Naive thymus-derived CD8-positive, alpha-beta T cell (primary cell): Measurements from ENCODE around the gene CD4. TPM values are rescaled to one million over a fixed set of nuclear protein-coding genes. Genes with fewer than 3 reads are reported as not detected.

ENCODE experiments used
- ATAC-seq, 2 donors: fragments of 150-1000 bp; cut with Tn5 transposase in 1 of 2; sonication (Bioruptor Pico), chemical (Tn5 transposase) in 1 of 2; 1 replicate in 1 of 2; 2 replicates in 1 of 2; pipeline ENCODE4 v1.10.0; 2021; ENCODE audit warnings: mild to moderate bottlenecking in 2 of 2, moderate library complexity in 2 of 2
- POLR2A ChIA-PET: fragments of 350-600 bp; sonication (Branson Sonifier 250); formaldehyde crosslinking; loops from one replicate; lab custom pipeline; 2021; ENCODE audit warnings: antibody characterized with exemption; lab: Charles Lee
- DNase-seq, 10 donors: peaks; one replicate each; pipeline versions ENCODE4 v3.0.0 to v3.0.0-alpha.2; 2020 to 2022
- H3K27ac Mint-ChIP-seq, 10 donors: one replicate each; pipeline ENCODE4 v1.8.0; 2020 to 2022; ENCODE audit warnings: mild to moderate bottlenecking in 10 of 10, mixed read lengths in 10 of 10, moderate library complexity in 4 of 10, inconsistent platforms in 1 of 10
- H3K27me3 Mint-ChIP-seq, 5 donors: one replicate each; pipeline ENCODE4 v1.8.0; 2021 to 2022; ENCODE audit warnings: mixed read lengths in 5 of 5
- H3K36me3 Mint-ChIP-seq, 3 donors: one replicate each; pipeline ENCODE4 v1.8.0; 2020 to 2022; ENCODE audit warnings: mixed read lengths in 3 of 3, mild to moderate bottlenecking in 2 of 3, inconsistent platforms in 1 of 3
- H3K4me1 Mint-ChIP-seq, 4 donors: one replicate each; pipeline ENCODE4 v1.8.0; 2021 to 2022; ENCODE audit warnings: mixed read lengths in 4 of 4
- H3K4me3 Mint-ChIP-seq, 10 donors: one replicate each; pipeline ENCODE4 v1.8.0; 2020 to 2022; ENCODE audit warnings: mild to moderate bottlenecking in 10 of 10, mixed read lengths in 10 of 10, moderate library complexity in 6 of 10, inconsistent platforms in 1 of 10
- H3K9me3 Mint-ChIP-seq, 9 donors: one replicate each; pipeline ENCODE4 v1.8.0; 2020 to 2022; ENCODE audit warnings: mixed read lengths in 9 of 9, mild to moderate bottlenecking in 3 of 9, inconsistent platforms in 1 of 9, moderate library complexity in 1 of 9
- polyA plus RNA-seq, 3 donors: library from polyadenylated mRNA; unstranded; fragments of 300-500 nt; fragmentation: Illumina TruSeq; gene quantifications; one replicate each; pipeline ENCODE4 v1.2.3, GENCODE V29; 2021
- total RNA-seq, 8 experiments: library from RNA in 2 of 8; stranded (reverse) in 2 of 8; gene quantifications; one replicate each; pipeline ENCODE4 v1.2.3 and lab custom pipeline; 2021 to 2026

CD4 gene
- total and polyA plus RNA-seq, 5 experiments from 2014 or later: 0.39 to 1.5 (median 1.3) TPM

DNA sequence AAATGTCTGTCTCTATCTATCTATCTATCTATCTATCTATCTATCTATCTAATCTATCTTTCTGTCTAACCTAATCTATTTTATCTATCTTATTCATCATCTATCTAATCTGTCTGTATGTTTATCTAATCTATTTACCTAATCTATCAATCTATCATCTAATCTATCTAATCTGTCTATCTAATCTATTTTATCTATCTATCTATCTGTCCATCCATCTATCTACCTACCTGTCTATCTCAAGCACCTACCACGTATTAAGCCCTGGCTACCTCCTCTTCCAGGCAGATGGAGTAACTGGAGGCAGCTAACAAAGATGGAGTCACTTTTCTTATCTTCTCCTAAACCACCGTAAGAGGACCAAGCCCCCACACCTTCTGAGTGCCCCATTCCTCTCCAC is 5.8 kb downstream of the CD4 start:
- H3K4me3 Mint-ChIP-seq: no peak overlapping the region
- H3K9me3 Mint-ChIP-seq: no peaks in the 10 kb centered on the region
- ATAC-seq (no peak), DNase-seq (no peak)
- H3K27me3 Mint-ChIP-seq: peaks cover 0 to 32% (median 8%) of the 10 kb centered on the region in 5 donors
- H3K27ac Mint-ChIP-seq: peak overlapping the region in 1 of 10 donors; percentile 90
- H3K36me3 Mint-ChIP-seq: no peaks in the 10 kb centered on the region
- peaks cover 15 to 30% (median 23%) of the 10 kb centered on the region in 4 donors for H3K4me1 Mint-ChIP-seq
- POLR2A ChIA-PET: no interaction called here

DNA sequence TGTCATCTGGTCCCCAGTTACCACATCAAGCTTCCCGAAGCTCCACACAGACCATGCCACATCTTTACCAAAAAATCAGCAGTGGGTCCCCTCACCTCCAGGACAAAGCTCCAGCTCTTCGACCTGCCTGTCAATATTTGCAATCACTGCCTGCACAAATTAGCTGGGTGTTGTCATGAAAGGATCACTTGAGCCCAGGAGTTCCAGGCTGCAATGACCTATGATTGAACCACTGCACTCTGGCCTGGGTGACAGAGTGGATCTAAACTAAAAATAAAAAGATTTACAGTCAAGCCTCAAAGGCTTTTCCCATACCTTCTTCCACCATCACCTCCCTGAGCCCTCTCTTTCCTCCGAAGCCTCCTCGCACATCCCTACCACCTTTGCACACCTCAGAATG is 7.2 kb downstream of the CD4 start:
- Mint-ChIP-seq H3K27me3 (peaks cover 0 to 33% (median 9%) of the 10 kb centered on the region in 5 donors), H3K4me3 (no peak overlapping the region), H3K4me1 (peaks cover 15 to 22% (median 21%) of the 10 kb centered on the region in 4 donors), H3K27ac (no peak overlapping the region), H3K9me3 (no peaks in the 10 kb centered on the region), H3K36me3 (no peaks in the 10 kb centered on the region)
- DNase-seq (no peak), ATAC-seq (no peak)
- POLR2A ChIA-PET: interaction anchor here (0.5 kb wide), 1 partner anchor 347 kb away, joined by 4 read pairs; no protein-coding TSS in a partner anchor

DNA sequence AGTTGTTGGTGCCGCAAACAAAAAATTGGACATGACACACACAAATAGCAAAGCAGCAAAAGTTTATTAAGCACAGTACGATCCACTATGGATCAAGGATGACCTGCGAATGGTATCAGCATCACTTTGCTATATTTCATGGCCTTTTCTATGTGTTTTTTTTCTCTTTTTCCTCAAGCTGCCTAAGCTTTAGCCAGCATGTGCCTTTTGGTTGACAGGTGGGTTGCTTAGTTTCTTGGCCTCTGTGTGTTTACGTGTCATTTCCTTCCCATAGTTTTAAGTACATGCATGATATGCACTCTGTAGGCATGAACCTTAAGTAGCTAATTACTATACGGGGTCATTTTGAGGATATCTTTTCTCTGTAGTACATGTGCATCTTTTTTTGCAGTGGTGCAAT is 9.8 kb downstream of the CD4 start:
- Mint-ChIP-seq H3K4me3 (no peak overlapping the region), H3K36me3 (no peaks in the 10 kb centered on the region), H3K27me3 (peaks cover 0 to 33% (median 10%) of the 10 kb centered on the region in 5 donors), H3K27ac (no peak overlapping the region), H3K4me1 (peaks cover 0 to 2% (median 0%) of the 10 kb centered on the region in 4 donors), H3K9me3 (no peaks in the 10 kb centered on the region)
- ATAC-seq (no peak), DNase-seq (no peak)
- POLR2A ChIA-PET: no interaction called here

DNA sequence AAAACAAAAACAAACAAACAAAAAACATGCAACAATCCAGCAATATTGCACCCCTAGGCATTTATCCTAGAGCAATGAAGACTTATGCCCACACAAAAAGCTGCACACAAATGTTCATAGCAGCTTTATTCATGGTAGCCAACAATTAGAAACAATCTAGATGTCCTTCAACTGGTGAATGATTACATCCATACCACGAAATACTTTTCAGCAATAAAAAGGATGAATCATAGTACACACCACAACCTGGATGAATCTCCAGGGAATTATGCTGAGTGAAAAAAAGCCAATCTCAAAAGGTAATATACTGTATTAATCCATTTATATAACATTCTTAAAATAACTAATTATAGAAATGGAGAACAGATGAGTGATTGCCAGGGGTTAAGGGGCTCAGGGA is 17.8 kb downstream of the CD4 start:
- H3K27me3 Mint-ChIP-seq: peaks cover 0 to 2% (median 0%) of the 10 kb centered on the region in 5 donors
- no peaks in the 10 kb centered on the region for H3K9me3 Mint-ChIP-seq
- no peak overlapping the region for H3K4me3 Mint-ChIP-seq
- H3K4me1 Mint-ChIP-seq: peaks cover 0 to 2% (median 0%) of the 10 kb centered on the region in 4 donors
- ATAC-seq: no peak
- POLR2A ChIA-PET: interaction anchor here (0.5 to 0.7 kb wide), 2 partner anchors 192 to 268 kb away, joined by 3 to 7 read pairs; no protein-coding TSS in a partner anchor
- no peak overlapping the region for H3K27ac Mint-ChIP-seq
- no peaks in the 10 kb centered on the region for H3K36me3 Mint-ChIP-seq
- DNase-seq: no peak

DNA sequence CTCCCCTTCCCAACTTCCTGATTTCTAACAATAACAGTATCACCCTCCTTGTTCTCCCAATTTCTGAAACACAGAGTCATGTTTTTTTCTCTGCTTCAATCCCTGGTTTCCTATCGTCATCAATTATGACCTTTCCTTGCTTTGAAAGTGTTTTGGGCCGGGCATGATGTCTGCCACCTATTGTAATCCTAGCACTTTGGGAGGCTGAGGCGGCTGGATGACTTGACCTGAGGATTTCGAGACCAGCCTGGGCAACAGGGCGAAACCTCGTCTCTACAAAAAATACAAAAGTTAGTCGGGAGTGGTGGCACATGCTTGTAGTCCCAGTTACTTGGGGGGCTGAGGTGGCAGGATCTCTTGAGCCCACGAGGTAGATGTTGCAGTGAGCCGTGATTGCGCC is 19.7 kb downstream of the CD4 start:
- Mint-ChIP-seq H3K27me3 (peaks cover 0 to 2% (median 0%) of the 10 kb centered on the region in 5 donors), H3K4me1 (peaks cover 0 to 2% (median 0%) of the 10 kb centered on the region in 4 donors), H3K4me3 (no peak overlapping the region), H3K36me3 (no peaks in the 10 kb centered on the region), H3K9me3 (no peaks in the 10 kb centered on the region), H3K27ac (no peak overlapping the region)
- no peak for DNase-seq
- no peak for ATAC-seq
- POLR2A ChIA-PET: interaction anchor here (0.5 to 1.5 kb wide), 2 partner anchors 18 to 21 kb away, joined by 5 read pairs; no protein-coding TSS in a partner anchor

DNA sequence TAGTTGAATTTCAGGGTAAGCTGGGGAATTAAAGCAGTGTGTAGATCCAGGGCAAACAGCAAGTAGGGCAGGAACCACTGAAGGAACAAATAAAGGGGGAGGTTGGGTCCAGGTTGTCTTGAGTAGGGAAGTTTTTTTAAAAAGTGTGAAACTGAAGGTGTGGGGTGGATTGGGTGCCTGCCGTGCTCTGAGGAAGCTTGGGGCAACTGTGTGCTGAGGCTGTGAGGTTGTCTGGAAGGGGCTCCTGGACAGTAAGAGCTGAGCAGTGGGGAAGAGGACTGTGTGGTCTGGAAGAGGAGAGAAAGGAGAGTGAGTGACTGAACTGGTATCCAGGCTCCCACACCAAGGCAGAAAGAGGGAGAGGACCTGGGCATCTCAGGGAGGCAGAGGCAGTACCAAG is 21.4 kb downstream of the CD4 start:
- Mint-ChIP-seq H3K4me1 (peaks cover 0 to 2% (median 0%) of the 10 kb centered on the region in 4 donors), H3K27ac (peak overlapping the region in 2 of 10 donors; percentile 27 to 57)
- POLR2A ChIA-PET: no interaction called here

DNA sequence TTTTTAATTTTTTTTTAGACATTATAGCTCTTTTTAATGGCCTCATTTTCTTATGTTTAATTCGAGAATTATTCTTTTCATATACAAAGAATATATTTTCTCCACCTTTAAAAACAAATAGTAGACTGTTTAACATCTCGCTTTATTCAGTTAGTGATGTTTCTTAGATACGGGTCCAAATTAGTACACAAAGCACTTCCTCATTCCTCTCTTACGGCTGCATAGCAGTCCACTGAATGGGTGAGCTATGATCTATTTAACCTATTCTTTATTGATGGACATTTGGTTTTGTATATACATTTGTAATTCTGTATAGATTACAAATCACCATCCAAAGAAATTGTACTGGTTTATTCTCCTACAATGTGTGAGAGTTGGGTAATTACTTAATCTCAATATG is 24.0 kb downstream of the CD4 start:
- H3K4me1 Mint-ChIP-seq: peaks cover 0 to 6% (median 1%) of the 10 kb centered on the region in 4 donors
- H3K27me3 Mint-ChIP-seq: peaks cover 0 to 3% (median 0%) of the 10 kb centered on the region in 5 donors
- no peak overlapping the region for H3K4me3 Mint-ChIP-seq
- no peak for DNase-seq
- no peaks in the 10 kb centered on the region for H3K36me3 Mint-ChIP-seq
- ATAC-seq: no peak
- no peak overlapping the region for H3K27ac Mint-ChIP-seq
- no peaks in the 10 kb centered on the region for H3K9me3 Mint-ChIP-seq
- POLR2A ChIA-PET: interaction anchor here (0.7 kb wide), 1 partner anchor 197 kb away, joined by 4 read pairs; no protein-coding TSS in a partner anchor

More for the DNA sequence above, 21.4 kb downstream of the CD4 start:
- H3K9me3 Mint-ChIP-seq: no peaks in the 10 kb centered on the region
- H3K36me3 Mint-ChIP-seq: no peaks in the 10 kb centered on the region
- H3K4me3 Mint-ChIP-seq: no peak overlapping the region
- ATAC-seq: no peak
- H3K27me3 Mint-ChIP-seq: peaks cover 0 to 3% (median 0%) of the 10 kb centered on the region in 5 donors
- DNase-seq: no peak

DNA sequence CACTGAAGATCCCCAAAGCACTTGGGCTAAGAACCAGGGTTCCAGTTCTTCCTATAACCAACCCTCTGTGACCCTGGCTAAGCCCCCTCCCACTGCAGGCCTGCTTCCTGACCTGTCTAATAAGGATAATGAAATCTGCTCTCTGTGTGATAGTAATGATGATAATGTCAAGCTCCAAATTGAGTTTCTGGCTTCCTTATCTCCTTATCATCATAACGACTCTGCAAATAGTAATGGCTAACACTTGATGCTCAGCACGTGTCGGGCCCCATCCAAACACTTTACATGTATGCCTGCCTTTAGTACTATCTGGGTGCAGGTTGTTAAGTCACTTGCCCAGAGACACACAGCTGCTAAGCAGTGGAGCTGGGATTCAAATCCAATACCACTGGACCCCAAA is 27.3 kb downstream of the CD4 start:
- ATAC-seq: no peak
- H3K36me3 Mint-ChIP-seq: no peaks in the 10 kb centered on the region
- no peak overlapping the region for H3K4me3 Mint-ChIP-seq
- H3K27ac Mint-ChIP-seq: no peak overlapping the region
- no peaks in the 10 kb centered on the region for H3K9me3 Mint-ChIP-seq
- H3K27me3 Mint-ChIP-seq: peaks cover 0 to 10% (median 7%) of the 10 kb centered on the region in 5 donors
- POLR2A ChIA-PET: no interaction called here
- peaks cover 7 to 10% (median 9%) of the 10 kb centered on the region in 4 donors for H3K4me1 Mint-ChIP-seq
- no peak for DNase-seq

DNA sequence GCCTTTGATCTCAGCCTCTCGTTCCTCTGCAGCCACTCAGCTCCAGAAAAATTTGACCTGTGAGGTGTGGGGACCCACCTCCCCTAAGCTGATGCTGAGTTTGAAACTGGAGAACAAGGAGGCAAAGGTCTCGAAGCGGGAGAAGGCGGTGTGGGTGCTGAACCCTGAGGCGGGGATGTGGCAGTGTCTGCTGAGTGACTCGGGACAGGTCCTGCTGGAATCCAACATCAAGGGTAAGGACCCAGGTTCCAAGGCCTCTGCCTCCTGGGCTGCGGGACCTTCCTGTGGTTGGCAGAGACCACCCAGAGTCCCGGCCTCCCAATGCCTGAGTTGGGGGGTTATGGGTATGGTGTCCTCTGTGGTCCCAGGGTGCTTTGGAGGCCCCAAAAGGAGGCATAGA is 27.8 kb downstream of the CD4 start:
- H3K36me3 Mint-ChIP-seq: no peaks in the 10 kb centered on the region
- no peak overlapping the region for H3K4me3 Mint-ChIP-seq
- peak overlapping the region in 1 of 10 donors; percentile 50 for H3K27ac Mint-ChIP-seq
- H3K9me3 Mint-ChIP-seq: no peaks in the 10 kb centered on the region
- POLR2A ChIA-PET: interaction anchor here (0.5 kb wide), 1 partner anchor 85 kb away, joined by 3 read pairs; no protein-coding TSS in a partner anchor
- DNase-seq: no peak
- peaks cover 11 to 15% (median 12%) of the 10 kb centered on the region in 4 donors for H3K4me1 Mint-ChIP-seq
- no peak for ATAC-seq
- peaks cover 0 to 15% (median 9%) of the 10 kb centered on the region in 5 donors for H3K27me3 Mint-ChIP-seq

DNA sequence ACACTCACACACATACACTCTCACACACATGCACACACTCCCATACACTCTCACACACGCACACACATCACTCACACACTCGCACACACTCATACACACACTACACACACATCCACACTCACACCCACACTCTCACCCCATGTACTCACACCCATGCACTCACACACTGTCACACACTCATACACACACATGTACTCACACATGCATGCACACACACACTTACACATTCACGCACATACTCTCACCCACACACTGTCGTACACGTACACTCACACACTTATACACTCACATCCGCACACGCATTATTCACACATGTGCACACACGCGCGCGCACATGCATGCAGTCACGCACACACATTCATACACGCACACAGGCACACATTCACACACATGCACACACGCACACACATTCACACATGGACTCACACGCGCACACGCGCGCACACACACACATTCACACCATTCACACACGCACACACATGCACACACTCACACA is 28.4 kb downstream of the CD4 start:
- Mint-ChIP-seq H3K27me3 (peaks cover under 1 to 21% (median 12%) of the 10 kb centered on the region in 5 donors), H3K4me1 (peaks cover 12 to 21% (median 13%) of the 10 kb centered on the region in 4 donors), H3K9me3 (no peaks in the 10 kb centered on the region), H3K4me3 (no peak overlapping the region), H3K27ac (peak overlapping the region in 2 of 10 donors; percentile 8 to 35), H3K36me3 (no peaks in the 10 kb centered on the region)
- no peak for DNase-seq
- ATAC-seq: no peak
- POLR2A ChIA-PET: no interaction called here

DNA sequence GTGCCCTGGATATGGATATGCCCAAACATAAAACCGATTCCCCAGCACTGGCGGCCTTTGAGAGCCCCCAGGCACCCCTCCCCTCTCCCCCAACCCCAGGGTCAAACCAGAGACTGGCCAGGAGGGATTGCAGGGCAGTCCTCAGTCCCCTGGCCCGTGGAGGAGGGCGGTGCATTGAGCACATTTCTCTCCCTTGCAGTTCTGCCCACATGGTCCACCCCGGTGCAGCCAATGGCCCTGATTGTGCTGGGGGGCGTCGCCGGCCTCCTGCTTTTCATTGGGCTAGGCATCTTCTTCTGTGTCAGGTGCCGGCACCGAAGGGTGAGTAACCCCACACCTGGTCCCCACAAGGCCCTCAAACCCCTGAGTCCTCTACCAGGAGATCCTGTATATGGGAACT is 28.9 kb downstream of the CD4 start:
- Mint-ChIP-seq H3K4me1 (peaks cover 12 to 24% (median 13%) of the 10 kb centered on the region in 4 donors), H3K27ac (no peak overlapping the region), H3K36me3 (no peaks in the 10 kb centered on the region), H3K27me3 (peaks cover 1 to 27% (median 17%) of the 10 kb centered on the region in 5 donors), H3K9me3 (no peaks in the 10 kb centered on the region), H3K4me3 (no peak overlapping the region)
- no peak for ATAC-seq
- POLR2A ChIA-PET: no interaction called here
- DNase-seq: no peak

DNA sequence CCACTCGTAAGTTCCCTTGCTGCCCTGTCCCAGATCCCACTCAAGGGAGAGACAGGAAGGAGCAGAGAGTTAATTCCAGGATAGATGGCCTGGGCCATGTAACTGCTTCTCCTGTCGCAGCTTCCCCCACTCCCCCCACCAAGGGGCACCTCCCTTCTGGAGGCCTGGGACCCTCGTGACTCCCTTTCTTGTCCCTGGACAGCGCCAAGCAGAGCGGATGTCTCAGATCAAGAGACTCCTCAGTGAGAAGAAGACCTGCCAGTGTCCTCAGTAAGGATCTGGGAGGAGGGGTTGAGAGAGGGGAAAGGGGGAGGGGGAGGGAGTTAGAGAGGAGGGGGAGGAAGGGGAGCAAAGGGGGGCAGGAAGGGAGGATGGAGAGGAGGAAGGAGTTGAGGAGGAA is 29.3 kb downstream of the CD4 start:
- H3K4me3 Mint-ChIP-seq: no peak overlapping the region
- H3K4me1 Mint-ChIP-seq: peaks cover 12 to 24% (median 13%) of the 10 kb centered on the region in 4 donors
- POLR2A ChIA-PET: no interaction called here
- no peak overlapping the region for H3K27ac Mint-ChIP-seq
- ATAC-seq (no peak), DNase-seq (no peak)
- no peaks in the 10 kb centered on the region for H3K9me3 Mint-ChIP-seq
- H3K27me3 Mint-ChIP-seq: peaks cover 1 to 31% (median 19%) of the 10 kb centered on the region in 5 donors
- no peaks in the 10 kb centered on the region for H3K36me3 Mint-ChIP-seq

DNA sequence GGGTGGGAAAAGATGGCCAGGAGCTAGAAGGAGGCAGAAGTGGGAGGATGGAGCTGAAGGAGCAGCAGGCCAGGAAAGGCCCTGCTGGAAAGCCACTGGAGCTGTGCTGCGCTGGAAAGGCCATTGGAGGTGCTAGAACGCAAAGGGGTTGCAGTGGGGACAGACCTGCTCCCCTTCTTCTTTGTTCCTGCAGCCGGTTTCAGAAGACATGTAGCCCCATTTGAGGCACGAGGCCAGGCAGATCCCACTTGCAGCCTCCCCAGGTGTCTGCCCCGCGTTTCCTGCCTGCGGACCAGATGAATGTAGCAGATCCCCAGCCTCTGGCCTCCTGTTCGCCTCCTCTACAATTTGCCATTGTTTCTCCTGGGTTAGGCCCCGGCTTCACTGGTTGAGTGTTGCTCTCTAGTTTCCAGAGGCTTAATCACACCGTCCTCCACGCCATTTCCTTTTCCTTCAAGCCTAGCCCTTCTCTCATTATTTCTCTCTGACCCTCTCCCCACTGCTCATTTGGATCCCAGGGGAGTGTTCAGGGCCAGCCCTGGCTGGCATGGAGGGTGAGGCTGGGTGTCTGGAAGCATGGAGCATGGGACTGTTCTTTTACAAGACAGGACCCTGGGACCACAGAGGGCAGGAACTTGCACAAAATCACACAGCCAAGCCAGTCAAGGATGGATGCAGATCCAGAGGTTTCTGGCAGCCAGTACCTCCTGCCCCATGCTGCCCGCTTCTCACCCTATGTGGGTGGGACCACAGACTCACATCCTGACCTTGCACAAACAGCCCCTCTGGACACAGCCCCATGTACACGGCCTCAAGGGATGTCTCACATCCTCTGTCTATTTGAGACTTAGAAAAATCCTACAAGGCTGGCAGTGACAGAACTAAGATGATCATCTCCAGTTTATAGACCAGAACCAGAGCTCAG is 30.0 kb downstream of the CD4 start:
- DNase-seq (no peak), ATAC-seq (no peak)
- POLR2A ChIA-PET: no interaction called here
- peaks cover 1 to 38% (median 23%) of the 10 kb centered on the region in 5 donors for H3K27me3 Mint-ChIP-seq
- H3K4me1 Mint-ChIP-seq: peaks cover 12 to 24% (median 13%) of the 10 kb centered on the region in 4 donors
- H3K9me3 Mint-ChIP-seq: no peaks in the 10 kb centered on the region
- H3K36me3 Mint-ChIP-seq: no peaks in the 10 kb centered on the region
- no peak overlapping the region for H3K4me3 Mint-ChIP-seq
- peak overlapping the region in 2 of 10 donors; percentile 16 to 34 for H3K27ac Mint-ChIP-seq
